Neural cell (in vitro differentiated cells): ENCODE measurements around the gene SND1. TPM values are rescaled to one million over a fixed set of nuclear protein-coding genes. Genes with fewer than 3 reads are reported as not detected.

Source experiments
- H2AFZ ChIP-seq: fragments of 200-600, 300-800 bp; sonication (generic), shearing (Covaris generic); 2 replicates; pipeline ENCODE4 v1.6.0; 2014; ENCODE audit warnings: low read depth, mild to moderate bottlenecking, antibody characterized with exemption, low read length, moderate library complexity
- H3F3A ChIP-seq: fragments of 200-600 bp; shearing (Covaris generic); 2 replicates; pipeline ENCODE4 v1.6.1; 2016; ENCODE audit warnings: mild to moderate bottlenecking, moderate library complexity, mixed read lengths, antibody characterized with exemption, low read length; ENCODE audit not compliant: insufficient read depth, poor library complexity, severe bottlenecking
- H3K27ac ChIP-seq: fragments of 200-600, 300-800 bp; sonication (generic), shearing (Covaris generic); 2 replicates; pipeline ENCODE4 v1.5.1; 2014; ENCODE audit warnings: mild to moderate bottlenecking, low read length, moderate library complexity
- H3K27me3 ChIP-seq: fragments of 300-800, 200-600 bp; sonication (generic), shearing (Covaris generic); 2 replicates; pipeline ENCODE4 v1.6.0; 2014; ENCODE audit warnings: mild to moderate bottlenecking, low read depth, low read length, moderate library complexity; ENCODE audit not compliant: insufficient read depth
- H3K36me3 ChIP-seq: fragments of 300-800, 200-600 bp; sonication (generic), shearing (Covaris generic); 2 replicates; pipeline ENCODE4 v1.5.1; 2014; ENCODE audit warnings: mild to moderate bottlenecking, antibody characterized with exemption, low read length, moderate library complexity; ENCODE audit not compliant: insufficient read depth
- H3K4me2 ChIP-seq: fragments of 300-800, 200-600 bp; sonication (generic), shearing (Covaris generic); 2 replicates; pipeline ENCODE4 v1.6.0; 2014; ENCODE audit warnings: mild to moderate bottlenecking, low read length
- H3K4me3 ChIP-seq: fragments of 300-800, 200-600 bp; sonication (generic), shearing (Covaris generic); 2 replicates; pipeline ENCODE4 v1.5.1; 2014; ENCODE audit warnings: mild to moderate bottlenecking, low read length, moderate library complexity
- H3K79me2 ChIP-seq: fragments of 200-600 bp; shearing (Covaris generic); replicated peaks from 2 replicates; pipeline ENCODE4 v1.6.0; 2014; ENCODE audit warnings: mild to moderate bottlenecking, low read length, moderate library complexity; ENCODE audit not compliant: insufficient read depth
- H3K9ac ChIP-seq: fragments of 300-800, 200-600 bp; sonication (generic), shearing (Covaris generic); 2 replicates; pipeline ENCODE4 v1.6.1; 2016; ENCODE audit warnings: mild to moderate bottlenecking, low read length, mixed read lengths
- H3K9me2 ChIP-seq: fragments of 200-600 bp; shearing (Covaris generic); 2 replicates; pipeline ENCODE4 v1.6.1; 2016; ENCODE audit warnings: mild to moderate bottlenecking, low read length, mixed read lengths; ENCODE audit not compliant: insufficient read depth
- H3K9me3 ChIP-seq: fragments of 200-600, 300-800 bp; sonication (generic), shearing (Covaris generic); 2 replicates; pipeline ENCODE4 v1.6.1; 2016; ENCODE audit warnings: mild to moderate bottlenecking, mixed run types, low read length, moderate library complexity, mixed read lengths
- H4K20me1 ChIP-seq: fragments of 200-600 bp; shearing (Covaris generic); 2 replicates; pipeline ENCODE4 v1.6.1; 2016; ENCODE audit warnings: mild to moderate bottlenecking, mixed run types; ENCODE audit not compliant: insufficient read depth
- CTCF ChIP-seq: fragments of 450-650 bp; IDR thresholded peaks from 2 replicates; pipeline ENCODE4 v1.5.1; 2014; ENCODE audit warnings: antibody characterized with exemption, mild to moderate bottlenecking, moderate library complexity; ENCODE audit not compliant: poor library complexity, severe bottlenecking
- EP300 ChIP-seq: fragments of 450-650 bp; conservative IDR thresholded peaks from 2 replicates; pipeline ENCODE4 v1.6.1; 2014; ENCODE audit warnings: antibody characterized with exemption, mild to moderate bottlenecking, moderate library complexity; ENCODE audit not compliant: poor library complexity, severe bottlenecking
- EZH2 ChIP-seq: fragments of 200-600, 300-800 bp; shearing (Covaris generic), sonication (generic); IDR thresholded peaks from 2 replicates; pipeline ENCODE4 v1.6.1; 2014; ENCODE audit warnings: antibody characterized with exemption, low read length, borderline replicate concordance, mild to moderate bottlenecking; ENCODE audit not compliant: insufficient read depth, poor library complexity, severe bottlenecking
- MXI1 ChIP-seq: fragments of 450-650 bp; conservative IDR thresholded peaks from 2 replicates; pipeline ENCODE4 v1.6.1; 2014; ENCODE audit warnings: antibody characterized with exemption, mild to moderate bottlenecking; ENCODE audit not compliant: poor library complexity, severe bottlenecking
- POLR2AphosphoS5 ChIP-seq: IDR thresholded peaks from 2 replicates; pipeline ENCODE4 v1.6.1; 2012
- RAD21 ChIP-seq: fragments of 450-650 bp; conservative IDR thresholded peaks from 2 replicates; pipeline ENCODE4 v1.6.1; 2014; ENCODE audit warnings: antibody characterized with exemption, mild to moderate bottlenecking, moderate library complexity
- REST ChIP-seq: IDR thresholded peaks from 2 replicates; pipeline ENCODE4 v1.6.1; 2012; ENCODE audit warnings: borderline replicate concordance
- SMC3 ChIP-seq: fragments of 450-650 bp; conservative IDR thresholded peaks from 2 replicates; pipeline ENCODE4 v1.6.1; 2014; ENCODE audit warnings: antibody characterized with exemption, mild to moderate bottlenecking, moderate library complexity; ENCODE audit not compliant: poor library complexity
- TAF1 ChIP-seq: IDR thresholded peaks from 2 replicates; pipeline ENCODE4 v1.6.1; 2012; ENCODE audit warnings: low read depth
- polyA plus RNA-seq: library from polyadenylated mRNA; depleted of rRNA; stranded (reverse); fragments of >200 nt; gene quantifications from 2 replicates; pipeline ENCODE4 v1.2.3, GENCODE V29; 2014

SND1 gene
- polyA plus RNA-seq, 1 donor from 2014 or later: 37.4 TPM

GRCh38 chr7:128066395-128066794, 414.4 kb downstream of the SND1 start:
- Histone ChIP-seq H3K9me3 (no peaks in the 10 kb centered on the region), H3K4me2 (no peak overlapping the region), H3K9ac (no peak overlapping the region), H3F3A (no peaks in the 10 kb centered on the region), H3K27ac (no peak overlapping the region), H2AFZ (no peak overlapping the region), H3K36me3 (no peaks in the 10 kb centered on the region), H3K4me3 (no peak overlapping the region), H3K9me2 (no peaks in the 10 kb centered on the region), H3K79me2 (no peaks in the 10 kb centered on the region), H4K20me1 (no peaks in the 10 kb centered on the region), H3K27me3 (no peaks in the 10 kb centered on the region)
- no peak for TF ChIP-seq SMC3
- TF ChIP-seq REST: no peak
- no peak for TF ChIP-seq TAF1
- TF ChIP-seq CTCF: no peak
- no peak for TF ChIP-seq MXI1

GRCh38 chr7:128066858-128067257, 414.9 kb downstream of the SND1 start:
- Histone ChIP-seq H3K27ac (no peak overlapping the region), H3F3A (no peaks in the 10 kb centered on the region), H2AFZ (no peak overlapping the region), H3K27me3 (no peaks in the 10 kb centered on the region), H3K9me3 (no peaks in the 10 kb centered on the region), H3K79me2 (no peaks in the 10 kb centered on the region), H3K9ac (no peak overlapping the region), H4K20me1 (no peaks in the 10 kb centered on the region), H3K9me2 (no peaks in the 10 kb centered on the region), H3K4me2 (no peak overlapping the region), H3K4me3 (no peak overlapping the region), H3K36me3 (no peaks in the 10 kb centered on the region)
- TF ChIP-seq EP300: no peak
- no peak for TF ChIP-seq TAF1
- TF ChIP-seq RAD21: no peak
- TF ChIP-seq SMC3: no peak
- TF ChIP-seq MXI1: no peak
- no peak for TF ChIP-seq EZH2
- TF ChIP-seq REST: no peak
- no peak for TF ChIP-seq POLR2AphosphoS5
- no peak for TF ChIP-seq CTCF
